GM19452 (cell line): Measurements from ENCODE around the gene TACC2.

ENCODE experiments used
- ATAC-seq: cut with Tn5 transposase; IDR thresholded peaks from one replicate; pipeline ENCODE4 v1.9.1; 2021; ENCODE audit not compliant: unreplicated experiment

Gene TACC2

DNA sequence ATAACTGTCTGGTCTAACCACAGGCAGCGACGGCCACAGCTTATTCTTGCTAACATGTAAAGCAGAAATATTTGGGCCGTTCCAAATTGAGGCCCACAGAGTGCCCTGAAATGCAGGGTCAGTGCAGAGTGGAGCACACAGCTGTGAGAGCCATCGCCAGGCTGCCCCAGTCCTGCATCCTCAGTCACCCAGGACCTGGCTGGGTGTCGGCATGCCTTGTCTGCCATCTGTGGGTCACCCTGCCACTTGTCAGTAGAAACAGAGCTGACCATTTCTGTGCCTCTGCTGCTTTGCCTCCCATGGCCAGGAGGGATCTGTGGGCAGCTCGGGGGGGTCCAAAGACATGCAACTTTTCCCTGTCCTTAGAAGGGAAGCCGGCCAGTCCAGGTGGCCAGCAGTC is 224.8 kb downstream of the TACC2 start:
- no peak for ATAC-seq

DNA sequence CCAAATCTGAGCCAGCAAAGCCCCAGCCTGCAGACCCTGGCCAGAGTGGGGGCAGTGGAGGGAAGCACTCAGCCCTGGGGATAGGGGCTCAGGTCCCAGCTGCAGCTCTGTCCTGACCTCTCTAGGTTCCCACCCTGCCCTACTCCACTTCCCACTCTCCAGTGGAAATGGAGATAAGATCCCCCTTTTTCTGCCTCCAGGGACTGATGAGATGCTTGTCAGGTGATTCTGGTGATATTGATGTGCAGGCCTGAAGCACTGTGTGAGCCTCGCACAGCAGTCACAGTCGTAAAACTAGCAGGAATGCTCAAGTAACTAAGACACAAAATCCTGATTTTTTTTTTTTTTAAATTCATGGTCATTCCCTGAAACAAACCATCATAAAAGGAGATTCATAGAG is 227.1 kb downstream of the TACC2 start:
- no peak for ATAC-seq

DNA sequence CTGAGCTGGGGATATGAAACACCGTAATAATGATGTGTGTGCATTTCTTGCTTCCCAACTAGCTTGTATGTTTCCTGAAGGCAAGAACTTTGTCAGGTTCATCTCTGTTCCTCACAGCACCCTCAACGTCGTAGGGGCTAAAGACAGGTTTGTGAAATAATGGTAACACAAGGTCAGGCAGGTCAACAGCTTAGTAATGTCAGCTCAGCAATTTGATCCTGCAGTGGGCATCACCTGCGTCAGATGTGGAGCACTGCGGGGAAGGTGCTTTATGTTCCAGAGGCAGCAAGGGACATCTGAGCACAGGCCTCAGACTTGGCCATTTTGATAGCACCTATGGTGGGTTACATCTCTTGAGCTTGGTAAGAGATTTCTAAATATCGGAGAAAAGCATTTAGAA is 230.4 kb downstream of the TACC2 start:
- no peak for ATAC-seq

DNA sequence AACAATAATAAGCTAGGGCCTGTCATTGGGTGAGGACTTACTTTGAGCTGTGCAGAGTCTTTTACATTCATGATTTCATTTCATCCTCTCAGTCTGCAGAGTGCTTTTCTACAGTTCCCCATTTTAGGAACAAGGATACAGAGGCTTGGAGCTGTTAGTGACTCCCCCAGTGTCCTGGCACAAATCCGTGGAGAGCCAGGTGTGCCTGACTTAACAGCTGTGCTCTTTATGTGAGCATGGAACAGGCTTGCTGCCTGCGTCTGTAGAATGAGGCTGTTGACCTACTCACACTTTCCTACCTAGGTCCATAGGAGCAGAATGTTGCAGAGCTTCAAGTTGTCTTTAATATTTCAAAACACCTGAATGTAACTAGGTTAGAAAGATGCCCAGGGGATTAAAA is 231.8 kb downstream of the TACC2 start:
- ATAC-seq = no peak

DNA sequence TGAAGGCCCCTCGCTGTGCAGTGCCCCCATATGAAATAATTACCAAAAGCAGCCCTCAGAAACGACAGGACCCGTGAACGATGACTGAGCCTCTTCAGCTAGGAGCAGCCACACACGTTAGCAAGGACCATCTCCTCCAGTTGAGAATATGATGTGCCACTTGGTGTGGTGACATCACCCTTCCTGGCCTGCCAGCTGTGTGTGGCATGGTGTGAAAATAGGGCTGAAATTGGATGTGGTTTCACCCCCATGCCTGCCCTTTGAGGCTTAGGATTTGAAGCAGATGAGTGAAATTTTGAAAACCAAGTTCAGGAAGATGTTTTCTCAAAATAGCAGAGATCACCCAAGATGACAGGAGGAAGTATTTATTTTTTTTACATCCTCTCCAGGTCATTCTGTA is 233.0 kb downstream of the TACC2 start:
- no peak for ATAC-seq

DNA sequence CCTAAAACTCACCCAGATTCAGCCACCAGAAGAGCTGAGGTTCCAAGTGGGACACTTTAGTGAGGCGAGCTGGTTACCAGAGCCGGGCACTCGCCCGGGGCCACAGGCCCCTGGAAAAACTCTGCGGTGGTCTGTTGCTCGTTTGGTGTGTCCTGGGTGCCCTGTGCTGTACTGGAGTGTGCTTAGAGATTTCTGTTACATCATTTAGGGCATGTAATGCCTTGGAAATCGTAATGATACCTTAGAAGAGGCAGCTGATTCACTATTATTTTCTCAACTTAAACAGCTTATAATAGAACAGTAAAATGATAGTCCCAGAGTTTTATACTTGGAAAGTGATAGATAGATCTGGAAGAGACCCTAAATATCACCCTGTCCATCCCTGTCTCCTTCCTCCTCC is 233.7 kb downstream of the TACC2 start:
- no peak for ATAC-seq

DNA sequence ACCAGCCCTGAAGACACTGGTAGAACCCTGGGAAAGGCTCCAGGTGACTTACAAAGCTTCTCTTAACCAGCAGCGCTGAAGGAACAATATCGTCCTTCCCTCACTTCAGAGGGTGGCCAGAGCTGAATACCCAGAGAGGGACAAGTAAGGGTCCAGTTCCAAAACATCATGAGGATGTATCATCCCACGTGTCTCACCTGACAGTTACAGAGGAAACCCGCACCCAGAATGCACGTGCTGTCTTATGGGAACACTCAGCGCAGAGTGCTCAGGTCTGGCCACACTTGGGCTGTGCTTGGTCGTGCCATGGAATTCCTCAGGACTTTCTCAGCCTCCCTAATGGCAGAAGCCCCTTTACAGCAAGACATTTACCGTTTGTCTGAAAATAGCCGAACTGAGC is 235.2 kb downstream of the TACC2 start:
- no peak for ATAC-seq

DNA sequence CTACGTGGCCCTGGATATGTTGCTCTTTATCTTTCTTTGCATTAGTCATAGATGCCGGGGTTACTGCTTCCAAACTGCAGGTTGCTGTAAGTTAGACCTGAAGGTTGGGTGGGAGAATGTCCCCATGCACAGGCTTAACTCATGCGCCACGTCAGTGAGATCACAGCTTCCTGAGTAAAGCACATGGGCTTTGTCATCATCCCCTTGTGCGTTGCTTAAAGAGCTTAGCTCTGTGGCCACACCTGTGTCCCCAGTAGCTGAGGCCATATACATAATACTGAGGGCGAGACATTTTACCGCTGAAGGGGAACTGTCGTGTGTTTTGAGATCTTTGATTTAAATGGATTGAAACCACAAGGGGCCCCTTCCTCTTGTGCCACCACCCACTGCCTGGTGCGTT is 236.4 kb downstream of the TACC2 start:
- no peak for ATAC-seq

DNA sequence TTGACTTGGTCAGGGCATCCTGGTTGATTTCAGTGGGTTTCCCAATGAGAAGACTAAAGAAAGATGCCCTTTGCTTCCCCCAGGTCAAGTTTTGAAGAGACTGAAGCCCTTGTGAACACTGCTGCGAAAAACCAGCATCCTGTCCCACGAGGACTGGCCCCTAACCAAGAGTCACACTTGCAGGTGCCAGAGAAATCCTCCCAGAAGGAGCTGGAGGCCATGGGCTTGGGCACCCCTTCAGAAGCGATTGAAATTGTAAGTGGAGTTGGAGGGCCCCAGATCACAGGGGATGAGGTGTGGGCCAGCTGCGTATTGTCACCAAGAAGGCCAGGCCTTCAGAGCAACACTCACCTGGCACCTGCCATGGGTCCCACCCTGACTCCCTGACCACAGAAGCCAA is 238.8 kb downstream of the TACC2 start:
- ATAC-seq = no peak

DNA sequence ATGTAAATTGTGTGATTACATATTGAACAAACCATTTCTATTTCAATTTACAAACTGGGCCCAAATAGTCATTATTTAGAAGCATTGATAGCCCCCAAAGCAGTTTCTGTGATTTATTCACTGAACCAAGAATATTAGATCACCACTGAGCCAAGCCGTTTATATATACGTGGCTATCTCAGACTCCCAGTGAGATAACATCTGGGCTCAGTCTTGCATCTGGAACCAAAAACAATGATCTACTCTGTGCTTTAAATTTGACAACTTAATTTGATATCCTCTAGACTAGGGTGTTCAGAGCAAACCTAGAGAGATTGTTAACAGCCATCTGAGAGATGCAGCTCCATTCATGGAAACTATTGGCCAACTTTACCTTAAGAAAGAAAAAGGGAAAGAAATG is 240.7 kb downstream of the TACC2 start:
- no peak for ATAC-seq

DNA sequence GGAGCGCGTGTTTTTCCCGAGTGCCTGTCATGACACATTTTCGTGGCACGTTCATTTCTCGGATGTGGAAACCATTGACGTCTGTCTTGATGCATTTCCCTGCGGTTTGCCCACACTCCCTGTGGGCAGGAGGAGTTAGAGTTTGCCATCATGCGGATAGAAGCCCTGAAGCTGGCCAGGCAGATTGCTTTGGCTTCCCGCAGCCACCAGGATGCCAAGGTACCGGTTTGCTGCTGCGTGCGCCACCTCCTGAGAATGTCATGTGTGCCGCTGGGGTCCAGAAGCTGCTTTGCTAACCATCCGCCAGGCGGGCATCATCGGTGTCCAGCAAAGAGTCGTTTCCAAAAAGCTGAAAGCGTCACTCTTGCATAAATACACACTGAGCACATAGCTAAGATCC is 241.3 kb downstream of the TACC2 start:
- no peak for ATAC-seq

DNA sequence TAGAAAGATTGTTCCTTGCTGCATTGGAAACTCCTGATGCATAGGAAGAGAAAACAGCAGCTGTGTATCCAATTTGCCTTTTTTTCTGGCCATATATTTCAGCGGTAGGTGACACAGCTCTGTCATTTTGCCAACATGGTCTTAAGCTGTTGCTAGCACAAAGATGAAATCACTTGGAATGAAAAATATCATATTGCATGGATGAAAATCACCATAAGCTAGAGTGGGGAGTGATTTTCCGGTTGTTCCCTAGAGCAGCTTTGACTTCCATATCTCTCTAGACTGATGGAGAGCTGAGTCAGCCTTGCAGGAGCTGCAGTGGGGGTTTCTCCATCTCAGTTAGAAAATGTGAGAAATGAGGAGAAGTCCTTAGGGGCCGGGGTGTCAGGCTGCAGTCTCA is 243.8 kb downstream of the TACC2 start:
- ATAC-seq = no peak

DNA sequence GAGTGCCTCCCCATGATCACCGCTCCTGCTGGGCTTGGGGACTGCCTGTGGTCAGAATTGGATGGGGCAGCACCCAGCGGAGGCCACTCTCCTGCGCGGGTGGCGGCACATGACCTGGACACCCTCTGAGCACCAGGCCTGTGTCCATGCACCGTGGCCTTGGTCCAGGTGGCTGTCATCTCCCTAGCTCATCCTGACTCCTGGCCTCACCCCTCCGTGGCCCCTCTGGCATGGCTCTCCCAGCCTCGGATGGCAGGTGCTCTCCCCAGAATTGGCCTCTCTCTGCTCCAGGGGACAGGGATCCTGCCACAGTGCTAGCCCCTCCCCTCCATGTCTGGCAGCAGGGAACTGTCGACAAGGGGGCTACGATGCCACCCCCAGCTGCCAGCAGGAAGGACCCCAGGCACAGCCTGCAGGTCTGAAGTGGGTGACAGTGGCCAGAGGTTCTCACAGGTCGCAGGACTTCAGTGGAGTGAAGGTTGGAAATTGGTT is 244.9 kb downstream of the TACC2 start:
- ATAC-seq = no peak

DNA sequence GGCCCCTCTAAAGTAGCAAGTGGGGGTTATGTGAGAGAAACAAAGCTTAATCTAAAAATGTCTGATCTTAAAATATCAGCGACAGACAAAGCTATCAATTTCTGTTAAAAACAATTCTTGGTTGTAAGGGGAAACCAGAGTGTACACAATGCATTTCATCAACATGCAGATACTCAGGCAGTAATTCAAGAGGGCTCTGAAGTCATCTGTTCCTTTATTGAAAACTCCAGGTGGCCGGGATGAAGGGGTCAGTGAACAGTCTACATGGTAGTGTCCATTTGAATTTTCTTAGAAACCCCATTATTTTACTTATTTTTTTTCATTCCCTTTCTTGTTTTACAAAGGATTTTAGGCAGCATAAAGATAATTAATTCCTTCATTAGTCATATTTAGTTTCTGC is 245.5 kb downstream of the TACC2 start:
- ATAC-seq = no peak

DNA sequence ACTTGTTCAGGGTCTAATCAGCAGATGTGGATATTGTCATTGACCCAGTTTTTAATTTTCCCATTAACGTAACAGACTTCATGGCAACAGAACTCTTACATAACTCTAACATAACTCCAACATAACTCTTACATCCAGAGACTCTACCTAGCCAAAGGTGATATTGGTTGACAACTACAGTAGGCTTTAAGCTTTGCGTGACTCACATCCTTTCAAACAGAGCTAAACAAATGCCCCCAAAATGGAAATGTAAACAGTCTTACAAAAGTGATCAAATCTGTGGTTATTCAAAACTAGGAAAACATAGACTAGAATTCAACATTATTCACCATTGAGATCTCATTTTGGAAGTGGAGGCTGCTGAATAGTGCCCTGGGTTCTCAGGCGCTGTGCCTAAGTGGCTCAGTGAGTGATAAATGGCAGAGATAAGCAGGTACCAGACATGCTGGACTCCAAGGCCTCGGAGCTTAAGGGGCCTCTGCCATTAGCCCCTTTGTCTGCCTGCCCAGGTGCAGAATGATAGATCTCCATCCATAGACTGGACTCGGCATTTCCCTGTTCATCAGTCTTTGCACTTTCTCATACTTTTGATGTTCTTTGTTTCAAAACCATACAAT is 247.8 kb downstream of the TACC2 start:
- ATAC-seq = no peak

DNA sequence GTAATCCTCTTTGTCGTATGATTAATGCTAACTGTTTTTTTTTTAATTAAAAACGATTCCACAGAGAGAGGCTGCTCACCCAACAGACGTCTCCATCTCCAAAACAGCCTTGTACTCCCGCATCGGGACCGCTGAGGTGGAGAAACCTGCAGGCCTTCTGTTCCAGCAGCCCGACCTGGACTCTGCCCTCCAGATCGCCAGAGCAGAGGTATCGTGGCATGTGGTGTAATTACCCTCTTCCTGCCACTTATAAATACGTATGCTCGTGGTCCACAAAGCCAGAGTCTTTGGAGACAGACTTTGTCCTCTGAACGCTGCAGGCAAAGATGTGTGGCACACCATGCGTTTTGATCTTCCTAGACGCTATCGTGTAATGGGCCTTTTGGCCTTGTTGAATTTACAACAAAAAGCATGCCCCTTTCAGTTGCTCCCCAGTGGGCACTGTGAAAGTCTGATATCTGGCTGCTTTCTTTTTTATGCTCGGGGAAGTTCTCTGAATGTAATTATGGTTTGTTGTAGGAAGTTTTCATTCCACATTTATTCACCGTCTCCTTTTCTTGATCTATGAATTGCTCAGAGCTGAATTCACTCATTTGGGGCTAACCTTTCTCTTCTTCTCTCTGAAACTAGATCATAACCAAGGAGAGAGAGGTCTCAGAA is 248.5 kb downstream of the TACC2 start:
- no peak for ATAC-seq

DNA sequence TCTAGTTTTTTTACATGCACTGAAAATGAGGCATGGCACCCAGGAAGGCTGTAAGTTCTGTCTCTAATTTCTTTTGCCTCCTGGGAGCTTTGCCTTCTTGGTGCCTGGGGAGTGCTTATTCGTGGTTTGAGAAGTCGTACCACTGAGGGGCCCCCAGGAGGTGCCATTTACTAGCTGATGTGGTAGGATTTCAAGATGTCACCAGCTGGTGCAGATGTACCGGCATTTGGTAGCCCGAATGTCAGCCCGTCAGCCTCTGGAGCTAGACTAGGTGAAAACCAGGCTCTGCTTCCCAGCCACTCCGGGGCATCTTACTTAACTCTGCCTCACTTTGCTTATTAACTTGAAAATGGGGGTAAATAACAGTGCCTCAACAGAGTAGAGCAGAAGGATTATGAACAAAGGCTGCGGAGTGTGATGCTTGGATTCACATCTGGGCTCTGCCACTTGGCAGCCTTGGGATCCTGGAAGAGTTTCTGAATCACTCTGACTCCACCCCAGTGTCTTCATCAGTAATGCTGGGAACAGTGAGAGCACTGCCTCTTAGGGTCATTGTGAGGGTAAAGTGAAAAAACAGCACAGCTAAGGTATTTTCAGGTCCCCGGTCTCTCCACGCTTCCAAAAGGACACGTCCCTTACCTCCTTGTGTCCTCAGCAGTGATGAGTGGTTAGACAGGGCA is 250.8 kb downstream of the TACC2 start:
- no peak for ATAC-seq

DNA sequence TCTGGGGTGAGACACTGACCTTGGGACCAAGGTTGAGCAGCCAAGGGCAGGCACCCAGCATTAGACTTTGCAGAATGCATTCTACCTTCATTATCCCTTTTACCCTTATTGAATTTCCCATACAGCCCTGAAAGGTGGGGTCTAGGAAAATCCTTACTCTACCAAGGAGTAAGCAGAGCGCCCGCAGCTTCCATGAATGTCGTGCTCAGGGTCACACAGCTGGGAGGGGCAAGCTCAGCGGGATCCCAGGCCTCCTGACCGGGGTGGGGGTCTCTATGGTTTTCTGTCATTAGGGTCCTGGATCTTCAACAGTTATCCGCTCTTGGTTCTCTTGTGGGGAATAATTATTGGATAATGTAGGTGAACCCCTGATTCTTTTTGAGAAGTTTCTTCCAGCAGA is 251.4 kb downstream of the TACC2 start:
- ATAC-seq = no peak

DNA sequence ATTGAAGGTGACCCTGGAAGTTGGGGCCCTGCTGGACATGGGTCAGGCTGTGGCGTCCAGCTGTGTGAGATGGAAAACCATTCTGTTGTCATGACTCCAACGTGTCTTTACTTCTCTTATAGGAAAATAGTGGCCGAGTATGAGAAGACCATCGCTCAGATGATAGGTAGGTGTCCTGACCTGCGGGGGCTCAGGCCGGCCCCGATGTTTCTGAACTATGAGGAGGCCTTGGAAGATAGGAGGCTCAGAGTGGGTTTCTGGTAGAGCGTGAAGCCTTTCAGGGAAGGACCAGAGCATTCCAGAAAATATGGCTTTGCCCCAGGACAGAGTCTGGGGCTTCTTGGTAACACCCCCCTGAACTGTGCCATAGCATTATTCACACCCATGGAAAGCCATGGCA is 252.9 kb downstream of the TACC2 start:
- no peak for ATAC-seq

DNA sequence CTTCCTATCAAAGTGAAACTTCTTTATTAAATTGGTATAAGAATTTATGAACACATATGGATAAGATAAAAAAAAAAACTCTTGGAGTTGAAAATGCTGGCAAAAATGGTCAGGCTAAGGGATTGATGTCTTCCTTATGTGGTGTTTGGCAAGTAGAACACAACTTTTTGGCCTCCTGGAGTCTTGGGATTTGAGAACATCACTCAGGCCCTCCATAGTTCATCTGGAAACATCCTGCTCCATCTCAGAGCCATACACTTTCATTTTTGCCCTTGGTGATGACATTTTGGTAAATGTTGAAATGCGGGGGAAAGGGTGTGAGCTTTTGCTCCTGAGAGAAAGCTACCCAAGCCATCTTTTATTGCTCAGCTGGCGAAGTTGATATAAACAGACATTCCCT is 254.6 kb downstream of the TACC2 start:
- no peak for ATAC-seq

DNA sequence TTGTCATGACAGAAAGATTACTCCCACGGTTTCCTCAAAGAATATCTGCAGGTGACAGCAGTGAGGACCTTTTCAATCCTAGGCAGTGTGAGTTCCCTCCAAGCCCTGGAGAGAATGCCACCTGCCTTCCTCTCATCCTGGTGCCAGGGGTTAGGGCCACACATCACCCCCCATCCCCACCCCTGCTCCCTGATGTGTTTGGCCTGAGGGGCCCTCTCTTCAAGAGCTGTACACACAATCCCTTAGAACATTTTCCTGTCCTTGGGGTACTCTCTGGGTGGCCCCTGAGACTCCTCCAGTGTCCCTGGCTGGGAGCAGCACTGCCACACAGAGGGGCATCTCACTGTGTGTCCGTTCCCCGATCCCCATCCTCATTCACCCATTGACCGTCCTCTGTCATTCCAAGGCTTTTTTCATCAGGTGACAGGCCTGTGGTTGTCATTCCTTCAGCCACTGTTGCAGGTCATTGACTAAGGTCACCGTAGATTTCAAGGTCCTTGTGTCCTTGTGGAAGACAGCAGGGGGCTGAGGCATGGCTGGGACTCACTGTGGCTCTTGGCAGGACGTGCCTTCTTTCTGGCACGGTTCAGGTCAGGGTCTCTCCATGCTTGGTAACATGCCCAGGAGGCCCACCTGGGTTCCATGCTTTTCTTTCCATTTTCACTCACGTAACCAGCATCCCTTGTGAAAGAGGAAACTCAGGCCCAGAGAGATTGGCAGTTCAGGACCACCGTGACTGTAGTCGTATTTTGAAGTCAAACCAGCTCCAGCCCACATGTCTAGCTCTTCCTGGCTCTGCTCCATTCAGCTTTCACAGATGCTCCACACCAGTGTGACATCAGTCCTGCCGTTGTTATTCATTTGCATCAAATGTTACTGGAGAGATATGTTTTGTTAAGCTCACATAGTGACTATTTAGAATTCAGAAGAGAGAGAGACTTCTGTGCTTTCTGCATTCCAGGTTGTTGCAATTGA is 255.3 kb downstream of the TACC2 start:
- no peak for ATAC-seq
